Activated naive CD4-positive, alpha-beta T cell treated with anti-CD3 and anti-CD28 coated beads, Interleukin-2, amount 10 ng/mL, durations not matched to agents 5 hours and 36 hours (primary cell): Measurements from ENCODE around the gene REXO5. TPM values are rescaled to one million over a fixed set of nuclear protein-coding genes. Genes with fewer than 3 reads are reported as not detected.

Experiments used
- total RNA-seq, 2 experiments: library from RNA; stranded (reverse); gene quantifications; one replicate each; pipeline ENCODE4 v1.2.3, GENCODE V29; 2021

REXO5 gene
- total RNA-seq = 10 to 100 TPM in 1 of 2 experiments, 1 to 10 TPM in 1; 9.9 to 11.1 TPM

GRCh38 chr16:20806168-20807050 is at the start of gene REXO5, which contains the start of gene ERI2:
Gene REXO5 (plus strand): TSS chr16:20806527. CDS start chr16:20806954, 427 bp downstream.
Gene ERI2 (minus strand): TSS chr16:20806472. CDS start chr16:20806430, 42 bp downstream.

GRCh38 chr16:20763461-20764232 is 42.7 kb upstream of the REXO5 start, which contains the start of gene ACSM3:
Gene ACSM3 (plus strand): TSS chr16:20764014. CDS start chr16:20770035, 6,021 bp downstream.

Other genes with a start within 250 kb of the REXO5 start
- not detected for gene ACSM2B, start 230.2 kb upstream of the REXO5 start, total RNA-seq
- gene ACSM1, start 108.8 kb upstream of the REXO5 start, total RNA-seq = under 1 TPM; 0.17 to 0.38 TPM
- 10 to 100 TPM; 43.3 to 45.1 TPM for gene THUMPD1, start 64.7 kb upstream of the REXO5 start, total RNA-seq
- gene ACSM3, start 42.5 kb upstream of the REXO5 start, total RNA-seq = 1 to 10 TPM; 3.9 to 6.3 TPM
- gene ERI2, start 55 bp upstream of the REXO5 start, total RNA-seq = 1 to 10 TPM; 8.4 to 8.8 TPM
- gene DCUN1D3, start 93.8 kb downstream of the REXO5 start, total RNA-seq = 10 to 100 TPM in 1 of 2 experiments, 1 to 10 TPM in 1; 9.3 to 10.3 TPM
- 10 to 100 TPM; 22.1 to 23.5 TPM for gene LYRM1, start 94.2 kb downstream of the REXO5 start, total RNA-seq